Heart right ventricle (tissue), 16 donors: ENCODE results near the gene POLR2E. TPM values are rescaled to one million over a fixed set of nuclear protein-coding genes. Genes with fewer than 3 reads are reported as not detected.
A peak's percentile ranks its signal among the peaks of the same experiment; 100 is the strongest.

Source experiments
- ATAC-seq, 8 donors: fragments of 200-7000 bp; cut with Tn5 transposase; one replicate each; pipeline ENCODE4 v1.9.1; 2020; ENCODE audit warnings: mild to moderate bottlenecking in 8 of 8, moderate library complexity in 8 of 8, moderate number of reproducible peaks in 1 of 8
- DNase-seq, 2 donors: peaks; one replicate each; pipeline ENCODE4 v3.0.0-alpha.2; 2020
- H3K27ac ChIP-seq, 10 donors: fragments of 200-600 bp; sonication (generic) in 2 of 10; one replicate each; pipeline versions ENCODE4 v1.5.0 to v1.8.0; 2020 to 2022; ENCODE audit warnings: mild to moderate bottlenecking in 3 of 10
- H3K27me3 ChIP-seq, 7 donors: fragments of 200-600 bp; one replicate each; pipeline ENCODE4 v1.8.0; 2021 to 2022; ENCODE audit warnings: mild to moderate bottlenecking in 2 of 7
- H3K36me3 ChIP-seq, 9 donors: fragments of 200-600 bp; sonication (generic) in 1 of 9; one replicate each; pipeline versions ENCODE4 v1.5.0 to v1.8.0; 2020 to 2022; ENCODE audit warnings: mild to moderate bottlenecking in 2 of 9
- H3K4me1 ChIP-seq, 9 donors: fragments of 200-600 bp; sonication (generic) in 1 of 9; one replicate each; pipeline versions ENCODE4 v1.5.0 to v1.8.0; 2020 to 2022; ENCODE audit warnings: mild to moderate bottlenecking in 4 of 9
- H3K4me3 ChIP-seq, 10 donors: fragments of 200-600 bp; sonication (generic) in 2 of 10; one replicate each; pipeline versions ENCODE4 v1.5.0 to v1.8.0; 2020 to 2022; ENCODE audit warnings: mild to moderate bottlenecking in 7 of 10, moderate library complexity in 2 of 10
- H3K9me3 ChIP-seq, 11 donors: fragments of 200-600 bp in 10 of 11; sonication (generic) in 2 of 11; one replicate each; pipeline versions ENCODE4 v1.5.0 to v1.8.0; 2013 to 2022; ENCODE audit warnings: mild to moderate bottlenecking in 2 of 11, control low read depth in 1 of 11, moderate library complexity in 1 of 11
- WGBS, 2 donors: extraction: QIAGEN DNeasy Blood & Tissue Kit; methylation state at CpG; one replicate each; pipeline ENCODE4 v1.1.7; 2013; ENCODE audit warnings: inconsistent platforms in 1 of 2; 5-methylcytosine and 5-hydroxymethylcytosine counted together
- intact Hi-C, 10 donors: fragments of 100-400 bp; cut with DNase I; formaldehyde crosslinking; loops; one replicate each; pipeline versions ENCODE4 v1.11.1 to v1.14.2; 2022
- polyA plus RNA-seq, 2 donors: library from polyadenylated mRNA; stranded (reverse); fragments of 200-250 nt; gene quantifications; one replicate each; pipeline ENCODE4 v1.2.3, GENCODE V29; 2013
- total RNA-seq, 10 donors: library from RNA; stranded (reverse); fragmentation: NEBNext Ultra II Directional in 3 of 10; extraction: Animal tissue kit (Norgen Biotek cat#: 25700) in 3 of 10; gene quantifications; one replicate each; pipeline versions ENCODE4 v1.2.1 to v1.2.4, GENCODE V29; 2021 to 2023
- TF ChIP-seq, protein P1 (sequence below), 9 donors: fragments of 200-600 bp; sonication (generic) in 2 of 9; IDR thresholded peaks; one replicate each; pipeline versions ENCODE4 v1.5.0 to v1.8.0; 2021 to 2022; ENCODE audit warnings: antibody characterized with exemption in 9 of 9, mild to moderate bottlenecking in 5 of 9, moderate library complexity in 1 of 9
- donor health status: Arrhythmogenic right ventricular cardiomyopathy.
- donor health status: ischemic (EF 13 %, LVEDD 7.1; RV severe dilation, severe dysfunction).
- donor health status: healthy with polysubstance abuse.
- donor health status: DM: no; HTN: yes; CAD: no.
- donor health status: DM: no; HTN: no; CAD: no.
- donor health status: ischemic (EF 25% LVEDD 6.9; RV normal size, moderate dysfunction).
- donor health status: ischemic (EF 25% LVEDD 5.7; RV mildly dilated, moderate dysfunction).
- donor health status: healthy.
- donor health status: DM: yes; HTN: yes; CAD: no.
- donor health status: Ischemic cardiomyopathy.
- donor health status: ischemic (EF 35%, LVEDD 5.7; RV mildly dilated, moderate dysfunction).
- donor health status: nonischemic (EF 11% LVEDD 7.7; RV severe dilation, severe dysfunction).
- donor health status: DM: yes; HTN: yes; CAD: no.
- donor health status: PGD.
- donor health status: ischemic (EF 29% LVEDD 5.4; RV normal size, mild dysfunction).
- donor health status: nonischemic (EF 23%, LVEDD 6.1; RV moderate dilation, normal function).

The POLR2E gene
- total and polyA plus RNA-seq, 12 donors: 111 to 215 (median 134) TPM

DNA sequence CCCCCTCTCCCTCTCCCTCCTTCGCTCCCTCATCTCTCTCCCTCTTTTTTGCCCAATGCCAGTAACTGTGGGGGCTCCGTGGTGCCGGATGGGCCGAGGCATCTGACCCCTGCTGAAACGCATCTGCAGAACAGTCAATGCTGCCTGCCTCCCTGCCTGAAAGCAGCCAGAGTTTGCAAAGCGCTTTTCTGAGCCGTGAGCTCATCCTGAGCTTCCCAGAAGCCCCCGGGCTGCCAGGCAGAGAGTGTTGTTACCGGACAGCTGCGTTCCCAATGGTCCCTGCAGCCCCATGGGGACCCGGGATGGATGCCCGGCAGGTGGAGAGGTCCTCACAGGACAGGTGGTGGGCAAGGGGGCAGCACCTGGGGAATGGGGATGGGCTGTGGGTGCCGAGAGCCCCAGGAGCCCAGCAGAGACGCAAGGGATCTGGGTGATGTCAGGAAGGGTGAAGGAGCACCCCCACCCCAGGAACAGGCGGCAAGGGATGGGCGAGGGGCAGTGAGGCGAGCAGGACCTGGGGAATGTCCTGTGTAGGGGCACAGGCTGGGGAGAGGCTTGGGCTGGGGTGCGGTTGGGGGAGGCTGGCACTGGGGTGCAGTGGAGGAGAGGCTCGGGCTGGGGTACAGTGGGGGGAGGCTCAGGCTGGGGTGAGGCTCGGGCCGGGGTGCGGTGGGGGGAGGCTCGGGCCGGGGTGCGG is 41.6 kb upstream of the POLR2E start:
- Histone ChIP-seq H3K36me3 (peaks cover 0 to 40% (median 0%) of the 10 kb centered on the region in 9 donors), H3K9me3 (no peaks in the 10 kb centered on the region), H3K4me1 (peaks cover 11 to 46% (median 27%) of the 10 kb centered on the region in 9 donors), H3K27ac (peak overlapping the region in 5 of 10 donors; percentile 27 to 72 (median 44)), H3K27me3 (no peaks in the 10 kb centered on the region), H3K4me3 (no peak overlapping the region)
- TF ChIP-seq, protein P1, sequence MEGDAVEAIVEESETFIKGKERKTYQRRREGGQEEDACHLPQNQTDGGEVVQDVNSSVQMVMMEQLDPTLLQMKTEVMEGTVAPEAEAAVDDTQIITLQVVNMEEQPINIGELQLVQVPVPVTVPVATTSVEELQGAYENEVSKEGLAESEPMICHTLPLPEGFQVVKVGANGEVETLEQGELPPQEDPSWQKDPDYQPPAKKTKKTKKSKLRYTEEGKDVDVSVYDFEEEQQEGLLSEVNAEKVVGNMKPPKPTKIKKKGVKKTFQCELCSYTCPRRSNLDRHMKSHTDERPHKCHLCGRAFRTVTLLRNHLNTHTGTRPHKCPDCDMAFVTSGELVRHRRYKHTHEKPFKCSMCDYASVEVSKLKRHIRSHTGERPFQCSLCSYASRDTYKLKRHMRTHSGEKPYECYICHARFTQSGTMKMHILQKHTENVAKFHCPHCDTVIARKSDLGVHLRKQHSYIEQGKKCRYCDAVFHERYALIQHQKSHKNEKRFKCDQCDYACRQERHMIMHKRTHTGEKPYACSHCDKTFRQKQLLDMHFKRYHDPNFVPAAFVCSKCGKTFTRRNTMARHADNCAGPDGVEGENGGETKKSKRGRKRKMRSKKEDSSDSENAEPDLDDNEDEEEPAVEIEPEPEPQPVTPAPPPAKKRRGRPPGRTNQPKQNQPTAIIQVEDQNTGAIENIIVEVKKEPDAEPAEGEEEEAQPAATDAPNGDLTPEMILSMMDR (IDR thresholded peaks at IDR 0.05): no peak
- intact Hi-C loops: no loop called here
- ATAC-seq: no peak
- WGBS, 2 donors: 80 to 87% methylated on average over 18 to 25 of the region's 25 CpGs
- no peak for DNase-seq

GRCh38 chr19:1136201-1136600 is 41.0 kb upstream of the POLR2E start:
- intact Hi-C loops: no loop called here
- Histone ChIP-seq H3K27me3 (no peaks in the 10 kb centered on the region), H3K4me1 (peaks cover 13 to 46% (median 31%) of the 10 kb centered on the region in 9 donors), H3K4me3 (no peak overlapping the region), H3K36me3 (peaks cover 0 to 40% (median 0%) of the 10 kb centered on the region in 9 donors), H3K9me3 (no peaks in the 10 kb centered on the region), H3K27ac (peak overlapping the region in 6 of 10 donors; percentile 16 to 72 (median 39))
- 56 to 68% methylated on average over 10 to 12 of the region's 12 CpGs for WGBS, 2 donors
- TF ChIP-seq, protein P1 (IDR thresholded peaks at IDR 0.05): no peak
- no peak for ATAC-seq
- no peak for DNase-seq

DNA sequence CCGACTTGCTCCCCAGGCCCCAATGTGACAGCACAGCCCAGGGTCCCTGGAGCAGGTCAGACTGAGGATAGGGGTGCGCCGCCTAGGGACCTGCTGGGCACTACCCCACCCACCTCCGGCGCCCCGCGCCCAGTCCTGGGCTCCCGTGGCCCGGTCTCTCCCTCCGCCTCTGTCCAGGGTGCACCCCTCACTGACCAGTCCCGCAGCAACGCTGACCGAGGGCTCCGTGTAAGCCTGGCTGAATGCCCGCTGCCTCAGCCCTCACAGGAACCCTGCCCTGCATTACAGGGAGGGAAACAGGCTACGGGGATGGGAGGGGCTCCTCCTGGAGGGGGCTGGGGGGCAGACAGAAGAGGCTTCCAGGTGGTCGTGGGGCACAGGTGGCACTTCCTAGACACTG is 40.3 kb upstream of the POLR2E start:
- ATAC-seq: no peak
- intact Hi-C loops: loop anchor here in 1 of 10 donors (1.0 kb wide), 1 partner anchor 88 kb away; no protein-coding TSS in a partner anchor
- 87% methylated on average over 17 of the region's 17 CpGs for WGBS, 2 donors
- Histone ChIP-seq H3K4me1 (peaks cover 13 to 52% (median 39%) of the 10 kb centered on the region in 9 donors), H3K9me3 (no peaks in the 10 kb centered on the region), H3K27me3 (no peaks in the 10 kb centered on the region), H3K4me3 (no peak overlapping the region), H3K36me3 (peaks cover 0 to 41% (median 0%) of the 10 kb centered on the region in 9 donors), H3K27ac (peak overlapping the region in 5 of 10 donors; percentile 16 to 72 (median 41))
- no peak for DNase-seq
- TF ChIP-seq, protein P1 (IDR thresholded peaks at IDR 0.05): no peak

- WGBS, 2 donors: 93% methylated on average over 11 of the region's 11 CpGs
- H3K27me3 ChIP-seq: no peaks in the 10 kb centered on the region
- no peaks in the 10 kb centered on the region for H3K9me3 ChIP-seq
- TF ChIP-seq, protein P1 (IDR thresholded peaks at IDR 0.05): no peak
- H3K27ac ChIP-seq: peak overlapping the region in 2 of 10 donors; percentile 41 to 96
- H3K4me3 ChIP-seq: no peak overlapping the region
- ATAC-seq (no peak), DNase-seq (no peak)
- H3K36me3 ChIP-seq: peaks cover 0 to 41% (median 0%) of the 10 kb centered on the region in 9 donors
- intact Hi-C loops: loop anchor here in 5 of 10 donors (5.0 kb wide), 2 partner anchors 38 to 58 kb away; partner anchors contain the start of gene SBNO2 (in 5 of the 5)
- H3K4me1 ChIP-seq: peaks cover 13 to 62% (median 41%) of the 10 kb centered on the region in 9 donors
Observed at GRCh38 chr19:1134431-1134830, 39.3 kb upstream of the POLR2E start.
